Gastroesophageal sphincter (tissue), 4 donors: ENCODE results near the gene SIAH3. TPM values are rescaled to one million over a fixed set of nuclear protein-coding genes. Genes with fewer than 3 reads are reported as not detected.

Experiments used
- ATAC-seq: fragments of 150-250 bp; one replicate; pipeline ENCODE4 v1.9.1; 2016; ENCODE audit warnings: mild to moderate bottlenecking, moderate library complexity
- H3K27ac ChIP-seq, 4 donors: fragments of 200-600 bp; sonication (generic) in 3 of 4; 1 replicate in 3 of 4; 2 replicates in 1 of 4; pipeline ENCODE4 v1.5.1; 2016 to 2019
- H3K27me3 ChIP-seq: fragments of 200-600 bp; sonication (generic); one replicate; pipeline ENCODE4 v1.5.1; 2019
- H3K36me3 ChIP-seq, 2 donors: fragments of 200-600 bp; sonication (generic); one replicate each; pipeline ENCODE4 v1.5.1; 2019; ENCODE audit warnings: control low read depth in 1 of 2
- H3K4me1 ChIP-seq, 3 donors: fragments of 200-600 bp; sonication (generic); 1 replicate in 2 of 3; 2 replicates in 1 of 3; pipeline ENCODE4 v1.5.1; 2016 to 2019; ENCODE audit warnings: control low read depth in 2 of 3
- H3K4me3 ChIP-seq, 2 donors: fragments of 200-600 bp; sonication (generic); one replicate each; pipeline ENCODE4 v1.5.1; 2019; ENCODE audit warnings: mild to moderate bottlenecking in 1 of 2, moderate library complexity in 1 of 2
- H3K9me3 ChIP-seq, 3 donors: fragments of 200-600 bp; sonication (generic); one replicate each; pipeline ENCODE4 v1.5.1; 2017 to 2019; ENCODE audit warnings: control low read depth in 2 of 3
- EP300 ChIP-seq: sonication (generic); formaldehyde crosslinking; IDR thresholded peaks from one replicate; pipeline ENCODE4 v1.6.1; 2017; ENCODE audit warnings: antibody characterized with exemption, mild to moderate bottlenecking
- POLR2A ChIP-seq, 2 donors: fragments of 450-650 bp; IDR thresholded peaks; one replicate each; pipeline ENCODE4 v1.6.1; 2017; ENCODE audit warnings: antibody characterized with exemption in 2 of 2, mild to moderate bottlenecking in 2 of 2, moderate library complexity in 1 of 2
- POLR2AphosphoS5 ChIP-seq: sonication (generic); formaldehyde crosslinking; IDR thresholded peaks from one replicate; pipeline ENCODE4 v1.6.1; 2017; ENCODE audit warnings: antibody characterized with exemption
- WGBS, 2 donors: methylation state at CpG; one replicate each; pipeline ENCODE4 v1.1.5; 2018; ENCODE audit warnings: low coverage in 1 of 2; 5-methylcytosine and 5-hydroxymethylcytosine counted together
- total RNA-seq, 4 donors: library from RNA; depleted of rRNA; stranded (reverse); fragments of >200 nt; gene quantifications; one replicate each; pipeline ENCODE4 v1.1.0, GENCODE V29; 2016
- TF ChIP-seq, protein P1 (sequence below), 4 experiments: fragments of 200-600 bp in 2 of 4; fragments of 450-650 bp in 2 of 4; sonication (generic) in 1 of 4; IDR thresholded peaks; one replicate each; pipeline ENCODE4 v1.5.1; 2017 to 2019; ENCODE audit warnings: antibody characterized with exemption in 4 of 4, mild to moderate bottlenecking in 2 of 4, moderate library complexity in 2 of 4

SIAH3 gene
- total RNA-seq, 4 donors from 2014 or later = not detected

- Histone ChIP-seq H3K27ac (no peak overlapping the region), H3K4me3 (no peak overlapping the region), H3K9me3 (peaks cover 0 to 13% (median 0%) of the 10 kb centered on the region in 3 donors), H3K27me3 (peaks cover 21% of the 10 kb centered on the region), H3K4me1 (no peaks in the 10 kb centered on the region), H3K36me3 (no peaks in the 10 kb centered on the region)
- no peak for TF ChIP-seq POLR2A (IDR thresholded peaks at IDR 0.05)
- TF ChIP-seq, protein P1, sequence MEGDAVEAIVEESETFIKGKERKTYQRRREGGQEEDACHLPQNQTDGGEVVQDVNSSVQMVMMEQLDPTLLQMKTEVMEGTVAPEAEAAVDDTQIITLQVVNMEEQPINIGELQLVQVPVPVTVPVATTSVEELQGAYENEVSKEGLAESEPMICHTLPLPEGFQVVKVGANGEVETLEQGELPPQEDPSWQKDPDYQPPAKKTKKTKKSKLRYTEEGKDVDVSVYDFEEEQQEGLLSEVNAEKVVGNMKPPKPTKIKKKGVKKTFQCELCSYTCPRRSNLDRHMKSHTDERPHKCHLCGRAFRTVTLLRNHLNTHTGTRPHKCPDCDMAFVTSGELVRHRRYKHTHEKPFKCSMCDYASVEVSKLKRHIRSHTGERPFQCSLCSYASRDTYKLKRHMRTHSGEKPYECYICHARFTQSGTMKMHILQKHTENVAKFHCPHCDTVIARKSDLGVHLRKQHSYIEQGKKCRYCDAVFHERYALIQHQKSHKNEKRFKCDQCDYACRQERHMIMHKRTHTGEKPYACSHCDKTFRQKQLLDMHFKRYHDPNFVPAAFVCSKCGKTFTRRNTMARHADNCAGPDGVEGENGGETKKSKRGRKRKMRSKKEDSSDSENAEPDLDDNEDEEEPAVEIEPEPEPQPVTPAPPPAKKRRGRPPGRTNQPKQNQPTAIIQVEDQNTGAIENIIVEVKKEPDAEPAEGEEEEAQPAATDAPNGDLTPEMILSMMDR (IDR thresholded peaks at IDR 0.05) = no peak
- TF ChIP-seq POLR2AphosphoS5 = no peak
- no peak for TF ChIP-seq EP300
- no CpG with 5 or more reads among the region's 2 CpGs for WGBS, 2 donors
- no peak for ATAC-seq
Measured at GRCh38 chr13:45865414-45865813, 13.9 kb upstream of the SIAH3 start.

DNA sequence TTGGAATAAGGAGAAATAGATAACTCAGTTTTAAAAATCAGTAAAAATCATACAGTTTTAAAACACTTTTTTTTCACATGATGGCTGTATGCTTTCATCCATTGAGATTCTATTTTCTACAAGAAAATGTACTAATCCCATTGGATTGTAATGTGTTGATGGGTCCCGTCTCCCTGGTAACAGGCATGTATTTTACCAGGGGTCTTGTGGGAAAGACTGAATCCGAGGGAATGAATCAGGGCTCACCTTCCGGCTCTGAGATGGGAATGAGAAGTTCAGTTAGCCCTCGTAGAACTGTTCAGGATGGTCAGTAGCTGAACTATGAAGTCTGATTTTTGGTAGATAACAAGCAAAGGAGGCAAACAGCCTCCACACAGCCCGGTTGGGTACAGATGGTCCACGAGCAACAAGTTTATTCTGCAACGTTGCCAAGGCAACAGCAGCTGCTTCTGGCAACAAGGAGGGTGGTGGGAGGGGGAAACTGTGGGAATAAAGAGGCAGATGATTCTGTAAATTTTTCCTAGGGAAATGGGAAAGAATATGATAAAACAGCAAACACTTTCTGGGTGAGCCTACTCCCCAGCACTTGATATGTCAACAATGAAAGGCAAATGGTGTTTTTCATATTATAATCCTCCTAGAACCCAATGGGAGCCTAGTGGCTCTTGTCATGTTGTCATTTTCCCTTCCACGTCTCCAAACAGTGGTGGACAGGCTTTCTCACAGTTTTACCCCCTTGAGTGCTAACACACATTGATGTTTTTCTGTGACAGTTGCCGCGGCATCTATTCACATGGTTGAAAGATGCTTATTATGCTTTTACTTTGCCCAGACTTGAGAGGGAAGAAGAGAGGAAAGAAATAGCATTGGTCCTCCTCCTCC is 12.4 kb upstream of the SIAH3 start:
- 47 to 64% methylated on average over 9 of the region's 10 CpGs for WGBS, 2 donors
- ATAC-seq = no peak
- H3K4me3 ChIP-seq = no peak overlapping the region
- H3K4me1 ChIP-seq = no peaks in the 10 kb centered on the region
- H3K36me3 ChIP-seq = no peaks in the 10 kb centered on the region
- H3K9me3 ChIP-seq = peaks cover 0 to 13% (median 0%) of the 10 kb centered on the region in 3 donors
- TF ChIP-seq, protein P1 (IDR thresholded peaks at IDR 0.05) = no peak
- TF ChIP-seq EP300 = no peak
- TF ChIP-seq POLR2AphosphoS5 = no peak
- TF ChIP-seq POLR2A (IDR thresholded peaks at IDR 0.05) = no peak
- peaks cover 29% of the 10 kb centered on the region for H3K27me3 ChIP-seq
- no peak overlapping the region for H3K27ac ChIP-seq

DNA sequence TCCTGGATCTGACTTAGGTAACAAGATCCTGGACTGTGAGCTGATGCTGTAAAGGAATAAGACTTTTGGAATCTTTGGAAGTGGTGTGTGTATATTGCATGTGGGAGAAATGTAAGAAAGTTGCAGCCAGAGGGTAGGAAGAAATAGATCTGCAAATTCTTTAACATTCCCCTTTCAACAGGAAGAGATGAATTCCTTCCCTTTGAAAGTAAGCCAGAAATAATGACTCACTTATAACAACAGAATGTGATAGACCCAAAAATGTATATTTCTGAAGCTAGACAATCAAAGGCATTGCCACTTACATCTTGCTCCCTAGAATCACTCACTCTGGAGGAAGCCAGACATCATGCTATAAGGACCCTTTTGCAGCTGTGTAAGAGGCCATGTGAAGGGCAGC is 9.8 kb upstream of the SIAH3 start:
- H3K4me3 ChIP-seq = no peak overlapping the region
- TF ChIP-seq, protein P1 (IDR thresholded peaks at IDR 0.05) = no peak
- TF ChIP-seq EP300 = no peak
- no peak for TF ChIP-seq POLR2A (IDR thresholded peaks at IDR 0.05)
- TF ChIP-seq POLR2AphosphoS5 = no peak
- H3K27me3 ChIP-seq = peaks cover 29% of the 10 kb centered on the region
- H3K9me3 ChIP-seq = peaks cover 0 to 13% (median 0%) of the 10 kb centered on the region in 3 donors
- no peaks in the 10 kb centered on the region for H3K36me3 ChIP-seq
- ATAC-seq = no peak
- H3K27ac ChIP-seq = no peak overlapping the region
- H3K4me1 ChIP-seq = no peaks in the 10 kb centered on the region

DNA sequence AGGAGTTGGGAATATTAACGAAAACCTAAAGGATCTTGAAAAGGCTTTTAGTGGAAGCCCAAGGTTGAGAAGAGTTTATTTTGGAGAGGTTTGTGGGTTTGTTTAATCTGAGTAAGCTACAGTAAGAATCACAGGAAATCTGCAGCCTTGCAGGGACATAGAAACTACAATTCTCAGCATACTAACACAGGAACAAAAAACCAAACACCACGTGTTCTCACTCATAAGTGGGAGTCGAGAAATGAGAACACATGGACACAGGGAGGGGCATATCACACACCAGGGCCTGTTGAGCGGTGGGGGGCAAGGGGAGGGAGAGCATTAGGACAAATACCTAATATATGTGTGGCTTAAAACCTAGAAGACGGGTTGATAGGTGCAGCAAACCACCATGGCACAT is 8.7 kb upstream of the SIAH3 start:
- no peaks in the 10 kb centered on the region for H3K36me3 ChIP-seq
- 71 to 83% methylated on average over 4 to 5 of the region's 5 CpGs for WGBS, 2 donors
- TF ChIP-seq POLR2AphosphoS5 (no peak), POLR2A (IDR thresholded peaks at IDR 0.05) (no peak), EP300 (no peak)
- TF ChIP-seq, protein P1 (IDR thresholded peaks at IDR 0.05) = no peak
- peaks cover 0 to 15% (median 0%) of the 10 kb centered on the region in 3 donors for H3K9me3 ChIP-seq
- no peaks in the 10 kb centered on the region for H3K4me1 ChIP-seq
- no peak overlapping the region for H3K27ac ChIP-seq
- ATAC-seq = no peak
- H3K27me3 ChIP-seq = peaks cover 31% of the 10 kb centered on the region
- no peak overlapping the region for H3K4me3 ChIP-seq

DNA sequence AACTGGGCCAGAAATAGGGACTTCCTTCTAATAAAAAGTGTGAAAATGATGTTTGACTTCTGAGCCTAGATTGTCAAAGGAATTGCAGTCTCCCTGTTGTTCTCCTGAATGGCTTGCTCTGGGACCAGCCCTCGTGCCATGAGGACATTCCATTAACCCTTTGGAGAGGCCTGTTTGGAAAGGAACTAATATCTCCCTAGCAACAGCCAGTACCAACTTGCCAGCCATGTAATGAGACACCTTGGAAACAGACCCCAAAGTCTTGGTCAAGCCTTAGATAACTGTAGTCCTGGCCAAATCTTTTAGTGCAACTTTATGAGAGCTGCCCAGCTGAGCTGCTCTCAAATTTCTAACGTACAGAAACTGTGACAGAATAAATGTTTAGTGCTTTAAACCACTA is 8.2 kb upstream of the SIAH3 start:
- Histone ChIP-seq H3K27me3 (peaks cover 34% of the 10 kb centered on the region), H3K36me3 (no peaks in the 10 kb centered on the region), H3K27ac (no peak overlapping the region), H3K9me3 (peaks cover 0 to 20% (median 0%) of the 10 kb centered on the region in 3 donors), H3K4me1 (no peaks in the 10 kb centered on the region), H3K4me3 (no peak overlapping the region)
- WGBS, 2 donors = 36 to 45% methylated on average over 2 of the region's 2 CpGs
- TF ChIP-seq EP300 (no peak), POLR2A (IDR thresholded peaks at IDR 0.05) (no peak), POLR2AphosphoS5 (no peak)
- TF ChIP-seq, protein P1 (IDR thresholded peaks at IDR 0.05) = no peak
- no peak for ATAC-seq
